ENCODE measurements around the gene MKRN2.

GRCh38 chr3:12561397-12561796 is 4.5 kb downstream of the MKRN2 start:
- TF ChIP-seq CTCF (IDR thresholded peaks at IDR 0.05) (no peak), POLR2A (IDR thresholded peaks at IDR 0.05) (no peak)

All from thyroid gland (tissue), 4 donors.